Peyer's patch (tissue), 4 donors: ENCODE data around the gene RGS11. TPM values are rescaled to one million over a fixed set of nuclear protein-coding genes. Genes with fewer than 3 reads are reported as not detected.
A peak's percentile ranks its signal among the peaks of the same experiment; 100 is the strongest.
"Not testable (repeated sequence)": the region's sequence is repeated elsewhere in the genome, so short reads cannot be mapped to it uniquely, and the experiment has no call there.

ENCODE experiments used
- DNase-seq, 3 donors: peaks; one replicate each; pipeline ENCODE4 v3.0.0-alpha.2; 2017 to 2019
- H3K27ac ChIP-seq, 4 donors: fragments of 200-600 bp; sonication (generic); one replicate each; pipeline ENCODE4 v1.5.1; 2016 to 2019
- H3K27me3 ChIP-seq, 2 donors: fragments of 200-600 bp; sonication (generic); one replicate each; pipeline ENCODE4 v1.5.1; 2019
- H3K36me3 ChIP-seq, 3 donors: fragments of 200-600 bp; sonication (generic); one replicate each; pipeline ENCODE4 v1.5.1; 2016 to 2019
- H3K4me1 ChIP-seq, 4 donors: fragments of 200-600 bp; sonication (generic); one replicate each; pipeline ENCODE4 v1.5.1; 2016 to 2019
- H3K4me3 ChIP-seq, 4 donors: fragments of 200-600 bp; sonication (generic); 1 replicate in 3 of 4; 2 replicates in 1 of 4; pipeline ENCODE4 v1.5.1; 2016 to 2019; ENCODE audit warnings: mild to moderate bottlenecking in 1 of 4
- H3K9me3 ChIP-seq, 4 donors: fragments of 200-600 bp; sonication (generic); one replicate each; pipeline ENCODE4 v1.5.1; 2016 to 2019; ENCODE audit warnings: mild to moderate bottlenecking in 1 of 4
- CTCF ChIP-seq, 6 experiments: fragments of 450-650 bp in 4 of 6; fragments of 200-600 bp in 2 of 6; sonication (generic) in 1 of 6; IDR thresholded peaks; one replicate each; pipeline ENCODE4 v1.5.1; 2017 to 2019; ENCODE audit warnings: antibody characterized with exemption in 6 of 6, mild to moderate bottlenecking in 3 of 6, moderate library complexity in 1 of 6
- POLR2A ChIP-seq, 2 donors: fragments of 450-650 bp; IDR thresholded peaks; one replicate each; pipeline ENCODE4 v1.5.1; 2017; ENCODE audit warnings: antibody characterized with exemption in 2 of 2, mild to moderate bottlenecking in 2 of 2, moderate library complexity in 2 of 2
- total RNA-seq, 4 donors: library from RNA; depleted of rRNA; stranded (reverse); fragments of >200 nt; gene quantifications; one replicate each; pipeline ENCODE4 v1.1.0, GENCODE V29; 2016

The RGS11 gene
- total RNA-seq, 4 donors from 2014 or later: 6.1 to 16.5 (median 11.4) TPM

GRCh38 chr16:230949-231348, 44.8 kb downstream of the RGS11 start:
- Histone ChIP-seq H3K4me1 (peaks cover 0 to 28% (median 3%) of the 10 kb centered on the region in 4 donors), H3K9me3 (no peaks in the 10 kb centered on the region), H3K27me3 (no peaks in the 10 kb centered on the region), H3K36me3 (peaks cover 0 to 18% (median 0%) of the 10 kb centered on the region in 3 donors), H3K27ac (no peak overlapping the region), H3K4me3 (no peak overlapping the region)
- TF ChIP-seq POLR2A (IDR thresholded peaks at IDR 0.05) (no peak), CTCF (IDR thresholded peaks at IDR 0.05) (no peak)
- peak in 1 of 3 donors; percentile 31 for DNase-seq

- H3K27me3 ChIP-seq: not testable (repeated sequence)
These were observed 45.4 kb downstream of the RGS11 start for GRCh38 chr16:230351-230750.

DNA sequence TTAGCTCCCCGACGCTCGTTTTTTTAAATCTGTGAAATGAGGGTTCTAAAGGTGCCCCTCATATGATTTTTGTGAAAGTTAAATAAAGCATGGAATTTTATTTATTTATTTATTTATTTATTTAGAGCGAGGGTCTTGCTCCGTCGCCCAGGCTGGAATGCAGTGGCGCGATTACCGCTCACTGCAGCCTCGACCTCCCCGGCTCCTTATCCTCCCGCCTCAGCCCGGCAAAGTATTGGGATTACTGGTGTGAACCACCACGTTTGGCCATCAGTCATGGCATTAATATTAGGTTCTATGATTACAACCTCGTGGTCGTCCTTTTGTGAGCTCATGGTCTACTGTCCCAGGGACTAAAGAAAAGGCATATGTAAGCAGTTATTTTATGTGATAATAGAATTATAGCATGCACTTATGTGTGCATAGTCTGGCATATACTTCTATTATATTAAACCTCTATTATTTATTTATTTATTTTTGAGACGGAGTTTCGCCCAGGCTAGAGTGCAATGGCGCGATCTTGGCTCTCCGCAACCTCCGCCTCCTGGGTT, 45.9 kb downstream of the RGS11 start:
- TF ChIP-seq CTCF (IDR thresholded peaks at IDR 0.05) (no peak), POLR2A (IDR thresholded peaks at IDR 0.05) (no peak)
- Histone ChIP-seq H3K27ac (peak overlapping the region; percentile 96 to 98 (median 97)), H3K4me3 (peak overlapping the region in 3 of 4 donors; percentile 78 to 83 (median 78)), H3K9me3 (no peaks in the 10 kb centered on the region), H3K36me3 (peaks cover 0 to 30% (median 0%) of the 10 kb centered on the region in 3 donors), H3K4me1 (peaks cover 0 to 23% (median 0%) of the 10 kb centered on the region in 4 donors), H3K27me3 (no peaks in the 10 kb centered on the region)
- DNase-seq: peak in 1 of 3 donors; percentile 9

More at GRCh38 chr16:230351-230750, 45.4 kb downstream of the RGS11 start:
- H3K4me3 ChIP-seq, H3K9me3 ChIP-seq, H3K27ac ChIP-seq: not testable (repeated sequence)
- Histone ChIP-seq H3K36me3 (peaks cover 0 to 24% (median 0%) of the 10 kb centered on the region in 3 donors), H3K4me1 (peaks cover 0 to 24% (median 2%) of the 10 kb centered on the region in 4 donors)
- peak in 1 of 3 donors; percentile 12 for DNase-seq

- TF ChIP-seq POLR2A (IDR thresholded peaks at IDR 0.05) (peak; percentile 89 to 91), CTCF (IDR thresholded peaks at IDR 0.05) (peak in 1 of 6 experiments; percentile 10)
These were observed 46.7 kb downstream of the RGS11 start, which contains the start of gene LUC7L for GRCh38 chr16:228852-229730. Gene LUC7L (minus strand): TSS chr16:229449. CDS start chr16:229339, 110 bp downstream.

GRCh38 chr16:228151-228851, 47.4 kb downstream of the RGS11 start:
- no peak for DNase-seq
- Histone ChIP-seq H3K9me3 (no peaks in the 10 kb centered on the region), H3K27ac (peak overlapping the region; percentile 96 to 98 (median 97)), H3K36me3 (peaks cover 0 to 45% (median 0%) of the 10 kb centered on the region in 3 donors), H3K4me3 (peak overlapping the region; percentile 73 to 83 (median 78)), H3K27me3 (no peaks in the 10 kb centered on the region), H3K4me1 (peaks cover 0 to 23% (median 0%) of the 10 kb centered on the region in 4 donors)
- TF ChIP-seq POLR2A (IDR thresholded peaks at IDR 0.05): no peak
- TF ChIP-seq CTCF (IDR thresholded peaks at IDR 0.05): no peak

More at GRCh38 chr16:228852-229730, 46.7 kb downstream of the RGS11 start, which contains the start of gene LUC7L:
- Histone ChIP-seq H3K4me1 (peaks cover 0 to 23% (median 0%) of the 10 kb centered on the region in 4 donors), H3K4me3 (peak within 1 kb of the TSS; percentile 73 to 83 (median 78)), H3K27me3 (no peaks in the 10 kb centered on the region), H3K27ac (peak within 1 kb of the TSS; percentile 96 to 98 (median 97)), H3K36me3 (peaks cover 0 to 37% (median 0%) of the 10 kb centered on the region in 3 donors), H3K9me3 (no peaks in the 10 kb centered on the region)
- DNase-seq: peak; percentile 87 to 94 (median 90)
